Measurements from ENCODE around the gene LGALS7.

LGALS7 gene

DNA sequence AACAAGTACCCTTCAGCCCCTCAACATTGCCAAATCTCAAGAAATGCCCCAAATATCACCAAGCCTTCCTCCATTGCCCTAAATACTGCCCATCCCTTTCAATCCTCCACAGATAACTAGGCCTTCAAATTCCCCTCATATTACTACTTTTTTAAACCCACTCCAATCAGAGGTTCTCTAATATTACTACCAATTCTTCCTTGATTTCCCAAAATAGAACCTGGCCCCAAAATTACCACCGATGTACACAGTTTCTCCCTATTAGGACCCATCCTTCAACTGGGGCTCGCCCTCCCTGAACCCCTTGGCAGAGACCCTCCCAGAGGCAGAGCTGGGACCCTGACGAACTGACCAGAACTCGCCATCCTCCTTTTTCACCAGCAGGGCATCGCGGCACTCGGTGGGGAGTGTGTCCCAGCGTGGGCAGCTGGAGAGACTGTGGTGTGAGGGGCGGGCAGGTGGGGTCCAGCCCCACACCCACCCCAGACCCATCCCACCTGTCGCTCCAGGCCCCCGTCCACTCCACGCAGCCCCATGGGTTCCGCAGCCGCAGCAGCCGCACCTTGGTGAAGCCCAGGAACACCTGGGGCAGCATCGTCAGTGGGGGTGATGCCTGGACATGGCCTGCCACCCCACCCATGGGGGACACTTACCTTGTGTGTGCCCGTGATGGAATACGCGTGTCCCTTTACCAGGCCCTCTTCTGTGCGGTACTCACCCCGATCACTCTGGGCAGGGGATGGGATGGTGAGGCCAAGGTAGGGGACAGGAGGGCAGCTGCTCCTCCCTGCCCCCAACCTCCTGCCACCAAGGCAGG is 35.2 kb downstream of the LGALS7 start:
- DNase-seq = no peak

- DNase-seq = no peak
Observed at GRCh38 chr19:38737281-38737865, 35.9 kb downstream of the LGALS7 start.

DNA sequence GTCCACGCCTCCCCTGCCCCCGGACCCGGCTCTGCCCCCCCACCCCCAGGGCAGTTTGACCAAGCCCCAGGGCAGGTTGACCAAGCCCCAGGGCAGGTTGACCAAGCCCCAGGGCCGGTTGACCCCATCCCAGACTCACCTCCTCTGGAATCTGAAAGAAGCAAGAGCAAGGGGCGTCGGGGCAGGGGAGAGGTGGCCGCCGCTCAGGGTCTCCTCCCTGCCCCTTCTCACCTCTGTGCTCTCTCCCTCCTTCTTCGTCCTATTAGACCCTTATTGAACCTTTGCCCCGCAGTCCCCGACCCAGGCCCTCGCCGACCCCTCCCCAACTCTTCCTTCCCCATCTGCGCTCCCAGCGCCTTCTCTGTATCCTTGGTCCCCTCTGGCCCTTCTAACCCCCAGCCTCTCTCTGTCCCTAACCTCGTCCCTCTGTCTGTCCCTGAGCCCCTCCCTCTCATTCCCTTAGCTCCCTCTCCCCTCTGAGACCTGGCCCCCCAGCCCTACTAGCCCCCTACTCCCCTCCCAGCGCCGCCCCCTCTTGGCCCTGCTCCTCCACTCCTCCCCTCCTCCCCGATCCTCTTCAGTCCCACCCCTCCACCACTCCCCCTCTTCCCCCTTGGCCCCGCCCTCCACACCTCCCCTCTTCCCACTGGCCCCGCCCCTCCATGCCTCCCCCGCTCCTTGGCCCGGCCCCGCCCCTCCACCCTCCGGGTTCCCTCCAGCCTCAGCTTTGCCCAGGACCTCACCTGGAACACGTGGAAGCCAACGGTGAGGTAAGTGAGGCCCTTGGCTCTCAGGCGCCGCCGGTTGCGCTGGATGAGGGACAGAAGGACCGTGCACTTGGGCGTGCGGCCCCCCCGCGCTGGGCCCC is 36.7 kb downstream of the LGALS7 start:
- no peak for DNase-seq

DNA sequence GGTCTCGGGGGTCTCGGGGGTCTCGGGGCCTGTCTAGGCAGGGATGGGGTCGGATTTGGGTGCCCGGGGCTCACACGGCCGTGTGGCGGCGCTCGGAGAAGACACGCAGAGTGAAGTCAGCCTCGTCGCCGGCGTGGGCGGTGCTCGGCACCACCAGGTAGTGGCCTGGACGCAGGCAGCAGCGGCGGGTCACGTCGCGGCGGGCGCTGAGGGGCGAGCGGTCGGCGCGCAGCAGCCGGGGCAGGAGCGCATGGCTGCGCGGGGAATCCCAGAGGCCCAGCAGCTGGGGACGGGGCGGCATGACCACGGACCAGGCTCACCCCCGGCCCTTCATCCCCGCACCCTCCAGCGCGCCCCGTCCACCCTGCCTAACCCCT is 37.3 kb downstream of the LGALS7 start:
- no peak for DNase-seq

- no peak for DNase-seq
Observed at GRCh38 chr19:38735257-38735686, 38.0 kb downstream of the LGALS7 start.

DNA sequence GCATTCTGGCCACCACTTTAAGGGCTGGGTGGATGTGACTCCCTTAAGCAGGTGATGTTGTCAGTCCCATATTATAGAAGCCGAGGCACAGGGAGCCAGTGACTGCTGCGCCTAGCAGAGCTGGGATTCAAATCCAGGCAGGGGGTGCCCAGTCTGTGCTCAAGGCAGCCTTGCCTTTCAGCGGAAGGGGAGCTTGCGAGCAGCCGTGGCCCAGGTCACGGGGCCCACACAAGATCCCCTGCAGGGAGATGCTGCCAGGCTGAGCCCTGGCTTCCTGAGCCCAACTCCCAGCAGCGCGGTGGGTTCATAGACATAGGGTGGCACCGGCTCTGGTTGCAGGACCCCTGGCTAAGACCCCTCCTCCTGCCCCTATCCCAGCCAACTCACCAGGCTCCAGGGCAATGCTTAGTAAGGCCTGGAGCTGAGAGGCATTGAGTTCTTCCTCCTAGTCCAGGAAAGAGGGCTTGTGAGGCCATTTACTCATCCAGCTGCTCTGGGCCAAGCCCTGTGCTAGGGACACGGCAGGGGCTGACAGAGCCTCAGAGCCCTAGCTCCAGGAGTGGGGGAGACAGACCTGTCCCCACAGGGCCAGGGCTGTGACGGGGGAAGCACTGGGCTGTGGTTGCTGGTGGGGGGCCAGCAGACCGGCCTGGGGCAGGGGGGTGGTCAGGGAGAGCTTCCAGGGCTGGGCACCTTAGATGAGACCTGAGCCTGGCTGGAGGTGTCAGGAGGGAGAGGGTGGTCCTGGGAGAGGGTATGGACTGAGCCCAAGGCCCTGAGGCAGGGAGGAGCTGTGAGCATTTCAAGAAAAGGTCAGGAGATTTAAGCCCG is 38.7 kb downstream of the LGALS7 start:
- DNase-seq = no peak

- no peak for DNase-seq
Observed at GRCh38 chr19:38734176-38734425, 39.2 kb downstream of the LGALS7 start.

GRCh38 chr19:38733493-38734175 is 39.7 kb downstream of the LGALS7 start:
- no peak for DNase-seq

DNA sequence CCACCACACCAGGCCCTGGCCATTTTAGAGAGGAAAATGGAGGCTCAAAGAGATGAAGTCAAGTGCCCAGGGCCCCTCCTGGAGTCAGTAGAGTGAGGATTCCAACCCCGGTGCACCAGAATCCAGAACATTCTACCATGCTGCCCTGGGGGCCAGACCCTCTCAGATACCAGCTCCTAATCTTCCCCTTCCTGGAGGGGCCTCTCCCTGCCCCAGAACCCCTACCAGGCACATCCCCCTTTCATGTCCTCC is 40.1 kb downstream of the LGALS7 start:
- no peak for DNase-seq

DNA sequence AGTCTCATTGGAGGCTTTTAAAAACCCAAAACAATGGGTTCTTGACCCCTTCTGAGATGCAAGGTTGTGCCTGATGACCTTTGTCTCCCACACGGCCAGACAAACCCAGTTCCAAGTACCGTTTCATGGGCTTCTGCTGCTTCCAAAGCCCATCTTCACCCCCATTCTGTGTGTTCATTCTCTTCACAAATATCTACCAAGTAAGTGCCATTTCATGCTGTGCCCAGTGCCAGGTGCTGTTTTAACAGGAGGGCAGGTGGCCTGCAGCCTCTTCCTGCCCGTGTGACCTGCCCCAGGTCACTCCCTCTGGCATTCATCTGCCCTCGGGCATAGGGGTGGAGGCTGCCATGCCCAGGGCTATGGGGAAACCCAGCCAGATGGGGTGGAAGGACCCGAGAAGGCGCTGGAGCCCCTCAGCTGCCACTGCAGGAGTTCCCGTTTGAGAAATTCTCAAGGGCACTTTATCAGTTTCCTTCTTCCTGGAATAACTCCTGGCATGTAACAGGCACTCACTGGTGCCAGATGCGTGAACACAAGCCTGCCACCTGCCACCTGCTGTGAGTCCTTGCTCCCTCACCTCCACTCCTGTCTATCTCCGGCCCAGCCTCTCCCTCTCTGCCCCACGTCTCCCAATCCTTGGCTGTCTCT is 41.5 kb downstream of the LGALS7 start:
- DNase-seq = no peak

- DNase-seq = no peak
Observed at GRCh38 chr19:38730731-38731589, 42.4 kb downstream of the LGALS7 start.

DNA sequence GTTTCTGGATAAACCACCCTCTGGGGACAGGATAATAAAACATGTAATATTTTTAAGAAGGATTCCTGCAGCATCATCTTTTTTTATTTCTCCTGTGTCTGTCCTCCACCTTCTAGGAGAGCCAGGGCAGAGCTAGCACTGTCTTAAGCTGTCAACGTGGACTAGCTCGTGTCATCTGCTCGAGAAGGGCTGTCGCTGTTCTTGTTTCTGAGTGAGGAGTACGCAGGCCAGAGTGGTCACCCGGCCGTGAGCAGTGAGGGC is 42.9 kb downstream of the LGALS7 start:
- DNase-seq = no peak

DNA sequence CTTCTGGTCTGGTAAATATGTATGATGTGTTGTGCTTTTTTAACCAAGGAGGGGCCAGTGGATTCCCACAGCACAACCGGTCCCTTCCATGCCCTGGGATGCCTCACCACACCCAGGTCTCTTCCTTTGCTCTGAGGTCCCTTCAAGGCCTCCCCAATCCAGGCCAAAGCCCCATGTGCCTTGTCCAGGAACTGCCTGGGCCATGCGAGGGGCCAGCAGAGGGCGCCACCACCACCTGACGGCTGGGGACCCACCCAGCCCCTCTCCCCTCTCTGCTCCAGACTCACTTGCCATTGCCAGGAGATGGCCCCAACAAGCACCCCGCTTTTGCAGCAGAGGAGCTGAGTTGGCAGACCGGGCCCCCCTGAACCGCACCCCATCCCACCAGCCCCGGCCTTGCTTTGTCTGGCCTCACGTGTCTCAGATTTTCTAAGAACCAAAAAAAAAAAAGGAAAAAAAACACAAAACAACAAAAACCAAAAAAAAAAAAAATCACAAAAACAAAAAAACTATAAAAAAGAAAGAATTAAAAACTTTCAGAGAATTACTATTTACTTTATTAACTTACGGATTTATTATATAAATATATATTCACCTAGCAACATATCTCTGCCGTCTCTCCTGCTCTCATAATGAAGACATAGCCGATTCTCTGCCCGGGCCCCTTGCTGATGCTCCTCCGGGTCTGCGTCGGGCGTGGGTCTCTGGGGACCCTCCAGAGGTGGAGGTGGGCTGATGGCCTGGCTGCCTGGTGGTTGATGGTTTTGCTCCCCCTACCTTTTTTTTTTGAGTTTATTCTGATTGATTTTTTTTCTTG is 43.5 kb downstream of the LGALS7 start:
- DNase-seq = peak; percentile 20

GRCh38 chr19:38728752-38729541 is 44.4 kb downstream of the LGALS7 start:
- no peak for DNase-seq

DNA sequence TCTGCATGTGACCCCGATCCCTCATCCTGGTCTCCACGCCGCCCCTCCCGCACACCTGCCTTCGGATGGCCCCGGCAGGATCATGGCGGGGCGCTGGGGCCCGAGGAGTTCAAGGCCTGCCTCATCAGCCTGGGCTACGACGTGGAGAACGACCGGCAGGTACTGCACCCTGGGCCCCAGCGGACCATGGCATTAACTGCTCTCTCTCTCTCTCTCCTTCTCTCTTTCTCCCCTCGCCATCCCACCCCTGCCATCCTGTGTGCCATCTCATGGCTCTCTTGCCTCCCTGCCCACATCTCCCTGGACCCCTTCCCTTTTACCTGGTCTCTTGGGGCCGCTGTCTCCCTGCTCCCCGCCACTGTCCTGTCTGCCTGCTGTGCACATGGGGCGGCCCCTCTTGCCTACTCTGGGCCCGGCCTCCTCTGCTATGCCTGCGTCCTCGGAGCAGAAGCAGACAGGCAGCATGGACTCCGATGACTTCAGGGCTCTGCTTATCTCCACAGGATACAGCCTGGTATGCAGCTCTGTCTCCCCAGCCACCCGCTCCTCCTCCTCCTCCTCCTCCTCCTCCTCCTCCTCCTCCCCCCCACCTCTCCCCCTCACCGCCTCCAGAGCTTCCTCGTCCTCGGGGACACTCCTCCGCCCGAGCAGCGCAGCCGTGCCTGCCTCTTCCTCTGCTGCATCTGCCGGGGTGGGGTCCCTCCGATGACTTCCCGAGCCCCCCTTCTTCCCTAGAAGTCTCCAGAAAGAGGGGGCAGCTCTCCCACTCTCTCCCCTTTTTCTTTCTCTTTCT is 45.3 kb downstream of the LGALS7 start:
- DNase-seq = no peak

DNA sequence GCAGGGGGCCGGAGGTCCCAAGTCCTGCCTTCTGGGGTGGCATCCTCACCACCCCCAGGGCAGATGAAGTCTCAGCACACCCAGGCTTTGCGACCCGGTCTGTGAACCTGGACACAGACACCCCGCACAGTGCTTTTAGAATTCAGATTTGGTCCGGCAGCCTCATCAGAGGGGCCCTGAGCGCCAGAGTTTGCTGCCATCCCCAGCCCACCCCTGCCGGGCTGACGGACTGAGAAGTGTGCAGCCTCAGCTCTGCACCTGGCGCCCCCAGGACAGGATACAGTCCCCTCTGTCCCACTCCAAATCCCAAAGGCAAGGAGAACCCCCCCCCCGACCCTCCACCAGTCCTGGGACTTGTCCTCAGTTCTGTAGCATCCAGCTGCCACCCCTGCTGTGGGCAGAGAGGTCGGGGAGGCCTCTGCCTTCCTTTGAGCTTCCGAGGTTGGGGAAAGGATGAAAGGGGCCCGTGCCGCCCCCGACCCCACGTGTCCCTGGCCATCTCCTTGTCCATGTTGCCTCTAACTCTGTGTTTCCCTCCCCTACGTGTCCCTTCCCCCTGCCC is 45.9 kb downstream of the LGALS7 start:
- no peak for DNase-seq

DNA sequence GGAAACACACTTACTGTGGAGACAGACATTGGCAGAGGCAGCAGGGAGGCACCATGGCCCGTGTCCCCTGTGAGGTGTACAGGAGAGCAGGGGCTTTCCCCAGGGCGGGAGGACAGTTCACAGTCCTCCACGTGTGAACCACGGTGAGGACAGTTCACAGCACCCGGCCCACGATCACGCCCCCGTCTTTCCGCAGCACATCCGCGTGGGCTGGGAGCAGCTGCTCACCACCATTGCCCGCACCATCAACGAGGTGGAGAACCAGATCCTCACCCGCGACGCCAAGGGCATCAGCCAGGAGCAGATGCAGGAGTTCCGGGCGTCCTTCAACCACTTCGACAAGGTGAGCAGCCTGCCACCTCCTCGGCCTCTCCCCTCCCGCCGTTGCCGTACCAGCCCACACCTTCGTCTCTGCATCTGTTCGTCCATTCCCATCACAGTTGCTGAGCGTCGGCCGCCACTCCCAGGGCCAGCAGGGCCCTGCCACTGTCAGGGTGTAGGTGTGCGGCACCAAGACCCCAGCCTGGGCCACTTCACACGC is 46.5 kb downstream of the LGALS7 start:
- DNase-seq = no peak

- no peak for DNase-seq
Observed at GRCh38 chr19:38726284-38726673, 47.0 kb downstream of the LGALS7 start.

Measured in COR-L47 (cell line).